ENCODE data around the gene MED20. TPM values are rescaled to one million over a fixed set of nuclear protein-coding genes. Genes with fewer than 3 reads are reported as not detected.

MED20 gene
- total RNA-seq, 1 experiment from 2014 or later: 26.4 TPM

GRCh38 chr6:41941280-41942066, 20.5 kb upstream of the MED20 start, which contains the start of gene CCND3:
Gene CCND3 (minus strand): TSS chr6:41941808. CDS start chr6:41941649, 159 bp downstream.
- Histone ChIP-seq H3K9me3 (ENCODE audit: control insufficient read depth in 1 of 2, insufficient read depth in 1 of 2, low read depth in 1 of 2, low read length in 2 of 2) (no peaks in the 10 kb centered on the region), H3K27ac (ENCODE audit: low read depth, low read length) (peak within 1 kb of the TSS; percentile 50), H3K27me3 (ENCODE audit: insufficient read depth, low read length) (no peaks in the 10 kb centered on the region), H2AFZ (ENCODE audit: low read depth, low read length, poor library complexity, severe bottlenecking) (peak within 1 kb of the TSS; percentile 78), H3K4me3 (replicated peaks in 1 of 2; ENCODE audit: low read depth in 1 of 2, low read length in 2 of 2) (peak within 1 kb of the TSS; percentile 81 to 88), H3K4me2 (ENCODE audit: low read length) (peak within 1 kb of the TSS; percentile 84), H3K4me1 (ENCODE audit: control insufficient read depth in 1 of 2, insufficient read depth in 2 of 2, low read length in 2 of 2) (peaks cover 12 to 31% of the 10 kb centered on the region in 2 experiments; a peak in 3 of 4 replicates), H3K9ac (ENCODE audit: low read length) (peak within 1 kb of the TSS; percentile 71), H3K9me2 (ENCODE audit: insufficient read depth) (no peaks in the 10 kb centered on the region), H3K79me2 (ENCODE audit: insufficient read depth, low read length) (no peaks in the 10 kb centered on the region; the same call in 1 of the 2 replicates), H4K20me1 (ENCODE audit: insufficient read depth) (no peaks in the 10 kb centered on the region), H3K36me3 (ENCODE audit: control insufficient read depth in 1 of 2, insufficient read depth in 2 of 2, low read length in 2 of 2) (no peaks in the 10 kb centered on the region; a peak in 1 of 4 replicates)
- DNase-seq (ENCODE audit: low read depth, low spot score): peak; percentile 68
- ChIA-PET RAD21 (ENCODE audit: low non-redundant PET in 1 of 2, low total read pairs in 2 of 2, uncharacterized antibody in 2 of 2, unreplicated experiment in 2 of 2) (interaction anchor here in 1 of 2 experiments (0.6 kb wide), 1 partner anchor 16 kb away, joined by 3 read pairs; no protein-coding TSS in a partner anchor), POLR2A (no interaction called here), CTCF (interaction anchor here (1.5 to 4.8 kb wide), 3 partner anchors 20 to 155 kb away, joined by 3 to 23 read pairs (median 4); partner anchors contain the start of genes BYSL, MED20 and TOMM6)
- TF ChIP-seq MAX (IDR thresholded peaks at IDR 0.05) (peak; percentile 27; the same call in 1 of the 2 replicates), SRF (IDR thresholded peaks at IDR 0.05; ENCODE audit: low read depth) (no peak), TCF7L2 (IDR thresholded peaks at IDR 0.05; ENCODE audit: borderline replicate concordance, extremely low read depth, insufficient read depth, insufficient read length) (peak; percentile 34), POLR2AphosphoS5 (IDR thresholded peaks at IDR 0.05; ENCODE audit: low read depth, low read length) (peak; percentile 70), POLR2A (IDR thresholded peaks at IDR 0.05; ENCODE audit: borderline replicate concordance, extremely low read depth, insufficient read depth, insufficient read length) (no peak), ZFX (IDR thresholded peaks at IDR 0.05) (peak; percentile 40; the same call in 1 of the 2 replicates), SIN3A (IDR thresholded peaks at IDR 0.05; ENCODE audit: low read depth) (peak; percentile 56; the same call in 1 of the 2 replicates)
- BruUV-seq (replicated peaks): no TSS peak
- intact Hi-C loops (cut with micrococcal nuclease): loop anchor here (5.0 kb wide), 1 partner anchor 101 kb away; no protein-coding TSS in a partner anchor
- peak; percentile 93 for ATAC-seq
